Measurements from ENCODE around the gene ANKRD10.

DNA sequence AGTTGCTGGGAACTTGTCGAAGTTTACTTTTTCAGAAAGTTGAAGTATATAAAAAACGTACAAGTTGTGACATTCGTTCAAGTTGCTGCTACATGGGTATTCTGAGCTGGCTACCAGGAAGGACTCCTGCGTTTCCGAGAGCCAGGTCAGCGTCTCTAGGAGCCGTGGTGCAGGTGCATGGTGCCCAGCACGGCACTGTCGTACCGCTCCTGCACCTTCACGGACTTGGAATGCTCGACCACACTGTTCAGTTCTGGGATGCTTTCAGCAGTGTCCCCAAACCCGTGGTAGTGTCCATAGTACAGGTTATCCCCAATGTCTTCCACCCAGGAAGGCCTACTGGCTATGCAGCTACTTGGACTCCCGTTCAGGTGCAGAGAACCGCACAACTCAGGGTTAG is 35.4 kb downstream of the ANKRD10 start:
- TF ChIP-seq POLR2A (IDR thresholded peaks at IDR 0.05) = no peak
- TF ChIP-seq, protein P1, sequence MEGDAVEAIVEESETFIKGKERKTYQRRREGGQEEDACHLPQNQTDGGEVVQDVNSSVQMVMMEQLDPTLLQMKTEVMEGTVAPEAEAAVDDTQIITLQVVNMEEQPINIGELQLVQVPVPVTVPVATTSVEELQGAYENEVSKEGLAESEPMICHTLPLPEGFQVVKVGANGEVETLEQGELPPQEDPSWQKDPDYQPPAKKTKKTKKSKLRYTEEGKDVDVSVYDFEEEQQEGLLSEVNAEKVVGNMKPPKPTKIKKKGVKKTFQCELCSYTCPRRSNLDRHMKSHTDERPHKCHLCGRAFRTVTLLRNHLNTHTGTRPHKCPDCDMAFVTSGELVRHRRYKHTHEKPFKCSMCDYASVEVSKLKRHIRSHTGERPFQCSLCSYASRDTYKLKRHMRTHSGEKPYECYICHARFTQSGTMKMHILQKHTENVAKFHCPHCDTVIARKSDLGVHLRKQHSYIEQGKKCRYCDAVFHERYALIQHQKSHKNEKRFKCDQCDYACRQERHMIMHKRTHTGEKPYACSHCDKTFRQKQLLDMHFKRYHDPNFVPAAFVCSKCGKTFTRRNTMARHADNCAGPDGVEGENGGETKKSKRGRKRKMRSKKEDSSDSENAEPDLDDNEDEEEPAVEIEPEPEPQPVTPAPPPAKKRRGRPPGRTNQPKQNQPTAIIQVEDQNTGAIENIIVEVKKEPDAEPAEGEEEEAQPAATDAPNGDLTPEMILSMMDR (IDR thresholded peaks at IDR 0.05 in 4 of 5, conservative IDR thresholded peaks at IDR 0.05 in 1 of 5) = no peak
